PC-3 (cell line): ENCODE results near the gene PM20D1. TPM values are rescaled to one million over a fixed set of nuclear protein-coding genes. Genes with fewer than 3 reads are reported as not detected.

Experiments used
- ATAC-seq: fragments of 200-7000 bp; cut with Tn5 transposase; 2 replicates; pipeline ENCODE4 v1.9.1; 2020; ENCODE audit warnings: mild to moderate bottlenecking, moderate library complexity
- BruUV-seq: library from RNA; stranded (reverse); fragments of 400-500 nt; replicated peaks from 2 replicates; lab custom pipeline; 2021; lab: Mats Ljungman, UMichigan
- CTCF ChIA-PET: fragments of 300-600 bp; sonication (Branson Sonifier 250); formaldehyde crosslinking; loops from one replicate; lab custom pipeline; 2022; ENCODE audit warnings: antibody characterized with exemption; lab: Charles Lee
- POLR2A ChIA-PET: fragments of 300-600 bp; sonication (Branson Sonifier 250); formaldehyde crosslinking; loops from one replicate; lab custom pipeline; 2022; ENCODE audit warnings: antibody characterized with exemption; ENCODE audit not compliant: unreplicated experiment; lab: Charles Lee
- DNase-seq: peaks from one replicate; pipeline ENCODE4 v3.0.0-alpha.2; 2015
- H2AFZ ChIP-seq: fragments of 300-600 bp; sonication (generic); 2 replicates; pipeline ENCODE4 v1.6.0; 2016; ENCODE audit warnings: antibody characterized with exemption, low read length
- H3F3A ChIP-seq: fragments of 300-600 bp; sonication (generic); one replicate; pipeline ENCODE4 v1.6.0; 2017; ENCODE audit warnings: antibody characterized with exemption, low read length, control low read depth, mild to moderate bottlenecking; ENCODE audit not compliant: unreplicated experiment
- H3K27ac ChIP-seq: fragments of 300-600 bp; sonication (generic); 2 replicates; pipeline ENCODE4 v1.5.1; 2016; ENCODE audit warnings: mild to moderate bottlenecking, low read length
- H3K27me3 ChIP-seq: fragments of 300-600 bp; sonication (generic); 2 replicates; pipeline ENCODE4 v1.6.1; 2016; ENCODE audit warnings: low read length, mixed read lengths
- H3K36me3 ChIP-seq: fragments of 300-600 bp; sonication (generic); 2 replicates; pipeline ENCODE4 v1.6.1; 2016; ENCODE audit warnings: low read depth, mixed run types, low read length, mixed read lengths
- H3K4me1 ChIP-seq: fragments of 300-600 bp; sonication (generic); 2 replicates; pipeline ENCODE4 v1.5.1; 2016; ENCODE audit warnings: low read length; ENCODE audit not compliant: insufficient read depth
- H3K4me2 ChIP-seq: fragments of 300-600 bp; sonication (generic); 2 replicates; pipeline ENCODE4 v1.6.0; 2016; ENCODE audit warnings: low read length
- H3K4me3 ChIP-seq: fragments of 300-600 bp; sonication (generic); 2 replicates; pipeline ENCODE4 v1.5.1; 2016; ENCODE audit warnings: mild to moderate bottlenecking, low read length, mixed read lengths
- H3K79me2 ChIP-seq: fragments of 300-600 bp; sonication (generic); 2 replicates; pipeline ENCODE4 v1.6.1; 2017; ENCODE audit warnings: low read length, mixed read lengths
- H3K9ac ChIP-seq: fragments of 300-600 bp; sonication (generic); 2 replicates; pipeline ENCODE4 v1.6.0; 2016; ENCODE audit warnings: mild to moderate bottlenecking, low read length
- H3K9me2 ChIP-seq: fragments of 300-600 bp; sonication (generic); replicated peaks from 2 replicates; pipeline ENCODE4 v1.6.1; 2016; ENCODE audit warnings: mixed run types, low read length, mixed read lengths
- H3K9me3 ChIP-seq: fragments of 300-600 bp; sonication (generic); 2 replicates; pipeline ENCODE4 v1.6.1; 2016; ENCODE audit warnings: low read length, mixed read lengths
- H4K20me1 ChIP-seq: fragments of 300-600 bp; sonication (generic); 2 replicates; pipeline ENCODE4 v1.6.1; 2016; ENCODE audit warnings: low read length, mixed read lengths
- CTCF ChIP-seq: fragments of 300-600 bp; sonication (generic); conservative IDR thresholded peaks from 2 replicates; pipeline ENCODE4 v1.5.1; 2017; ENCODE audit warnings: antibody characterized with exemption, low read depth, mild to moderate bottlenecking, low read length
- EZH2 ChIP-seq: fragments of 300-600 bp; sonication (generic); IDR thresholded peaks from one replicate; pipeline ENCODE4 v1.6.1; 2017; ENCODE audit warnings: antibody characterized with exemption, mild to moderate bottlenecking, low read length; ENCODE audit not compliant: unreplicated experiment
- EZH2phosphoT487 ChIP-seq: fragments of 300-600 bp; sonication (generic); IDR thresholded peaks from 2 replicates; pipeline ENCODE4 v1.6.1; 2018; ENCODE audit warnings: mild to moderate bottlenecking, antibody characterized with exemption, low read length, borderline replicate concordance
- intact Hi-C: fragments of 100-400 bp; cut with micrococcal nuclease; formaldehyde crosslinking; loops from 2 replicates; pipeline ENCODE4 v1.9.0; 2023
- total RNA-seq: library from RNA; depleted of rRNA; stranded (reverse); fragments of >200 nt; gene quantifications from 2 replicates; pipeline ENCODE4 v1.2.3, GENCODE V29; 2014

PM20D1 gene
- total RNA-seq, 1 experiment from 2014 or later = not detected

- DNase-seq (no peak), ATAC-seq (no peak)
- H3K9ac ChIP-seq = no peak overlapping the region
- H3F3A ChIP-seq = no peaks in the 10 kb centered on the region
- BruUV-seq = no TSS peak
- H3K9me2 ChIP-seq = no peaks in the 10 kb centered on the region
- peaks cover 14% of the 10 kb centered on the region for H3K36me3 ChIP-seq
- no peak overlapping the region for H2AFZ ChIP-seq
- H3K9me3 ChIP-seq = no peaks in the 10 kb centered on the region
- H3K4me2 ChIP-seq = no peak overlapping the region
- H3K4me3 ChIP-seq = no peak overlapping the region
- no peaks in the 10 kb centered on the region for H3K27me3 ChIP-seq
- H4K20me1 ChIP-seq = no peaks in the 10 kb centered on the region
- ChIA-PET CTCF (interaction anchor here (0.9 to 3.1 kb wide), 2 partner anchors 176 to 184 kb away, joined by 4 to 48 read pairs; no protein-coding TSS in a partner anchor), POLR2A (no interaction called here)
- no peaks in the 10 kb centered on the region for H3K4me1 ChIP-seq
- no peaks in the 10 kb centered on the region for H3K79me2 ChIP-seq
- TF ChIP-seq CTCF (no peak), EZH2 (no peak), EZH2phosphoT487 (no peak)
- intact Hi-C loops = no loop called here
- H3K27ac ChIP-seq = no peak overlapping the region
Observed at GRCh38 chr1:205792961-205793673, 56.8 kb downstream of the PM20D1 start.

- ATAC-seq (no peak), DNase-seq (no peak)
- TF ChIP-seq CTCF (no peak), EZH2 (no peak), EZH2phosphoT487 (no peak)
- Histone ChIP-seq H3K4me2 (no peak overlapping the region), H4K20me1 (no peaks in the 10 kb centered on the region), H3K9me2 (no peaks in the 10 kb centered on the region), H2AFZ (no peak overlapping the region), H3K27ac (no peak overlapping the region), H3K9ac (no peak overlapping the region), H3K4me1 (no peaks in the 10 kb centered on the region), H3K27me3 (no peaks in the 10 kb centered on the region), H3F3A (no peaks in the 10 kb centered on the region), H3K4me3 (no peak overlapping the region), H3K79me2 (no peaks in the 10 kb centered on the region), H3K9me3 (no peaks in the 10 kb centered on the region), H3K36me3 (peaks cover 8% of the 10 kb centered on the region; the same call in 1 of the 2 replicates)
- ChIA-PET CTCF (interaction anchor here (0.6 to 3.1 kb wide), 6 partner anchors 67 to 185 kb away, joined by 3 to 48 read pairs (median 4); no protein-coding TSS in a partner anchor), POLR2A (no interaction called here)
- no TSS peak for BruUV-seq
- intact Hi-C loops = no loop called here
Observed at GRCh38 chr1:205792481-205792881, 57.5 kb downstream of the PM20D1 start.
